Dedifferentiated amniotic fluid mesenchymal stem cell (primary cell): Measurements from ENCODE around the gene WWOX.
"Not testable (repeated sequence)": the region's sequence is repeated elsewhere in the genome, so short reads cannot be mapped to it uniquely, and the experiment has no call there.

ENCODE experiments used
- DNase-seq: peaks from one replicate; pipeline ENCODE4 v3.0.0-alpha.2; 2016; ENCODE audit errors: extremely low spot score

The WWOX gene

DNA sequence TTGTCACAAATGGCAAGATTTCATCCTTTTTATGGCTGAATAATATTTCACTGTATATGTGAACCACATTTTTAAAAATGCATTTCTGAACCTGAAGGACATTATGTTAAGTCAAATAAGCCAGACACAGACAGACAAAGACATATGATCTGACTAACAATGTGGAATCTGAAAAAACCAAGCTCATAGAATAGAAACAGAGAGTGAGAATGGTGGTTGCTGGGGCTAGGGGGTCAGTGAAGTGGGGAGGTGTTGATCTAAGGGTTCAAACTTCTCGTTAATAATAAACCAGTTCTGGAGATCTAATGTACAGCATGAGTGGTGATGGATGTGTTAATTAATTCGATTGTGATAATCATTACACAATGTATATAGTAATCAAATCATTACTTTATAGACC lies 475.1 kb downstream of the WWOX start:
- no peak for DNase-seq

DNA sequence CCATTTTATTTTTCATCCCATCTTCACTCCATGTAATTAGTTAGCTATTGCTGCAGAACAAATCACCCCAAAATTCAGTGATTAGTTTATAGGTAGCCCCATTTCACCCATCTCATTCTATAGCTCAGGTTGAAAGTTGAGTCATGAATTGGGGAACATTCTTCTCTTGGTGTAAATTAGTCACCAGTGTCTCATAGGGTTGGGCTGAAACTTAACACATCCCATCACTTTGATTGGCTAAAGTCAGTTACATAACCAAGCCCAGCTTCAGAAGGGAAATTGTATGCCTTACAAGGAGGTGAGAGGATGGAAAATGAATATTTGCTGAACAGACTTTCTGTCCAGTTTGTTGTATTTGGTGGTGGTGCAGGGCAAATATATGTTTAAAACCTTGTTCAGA lies 477.5 kb downstream of the WWOX start:
- DNase-seq: no peak

GRCh38 chr16:78577630-78578029 lies 478.2 kb downstream of the WWOX start:
- DNase-seq: no peak

DNA sequence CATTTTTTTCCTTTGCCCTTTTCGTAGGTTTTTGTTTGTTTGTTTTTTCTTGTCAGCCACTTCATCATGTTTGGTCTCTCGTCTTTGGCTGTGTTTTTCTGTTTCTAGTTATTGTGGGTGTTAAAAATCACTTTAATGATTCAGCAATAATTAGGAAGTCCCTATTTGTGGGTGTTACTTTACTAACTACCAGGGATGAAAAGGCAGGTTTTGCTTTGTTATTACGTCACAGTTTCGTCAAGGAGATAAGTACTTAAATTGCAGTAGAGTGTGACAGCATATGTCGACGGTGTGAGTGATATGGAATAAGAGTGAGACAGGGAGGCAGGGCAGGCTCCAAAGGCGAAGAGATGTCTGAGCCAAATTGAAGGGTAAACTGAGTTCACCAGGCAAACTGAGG lies 479.6 kb downstream of the WWOX start:
- no peak for DNase-seq

- DNase-seq: no peak
Measured at GRCh38 chr16:78583441-78583840, 484.0 kb downstream of the WWOX start.

- no peak for DNase-seq
Measured at GRCh38 chr16:78584213-78584860, 484.9 kb downstream of the WWOX start.

DNA sequence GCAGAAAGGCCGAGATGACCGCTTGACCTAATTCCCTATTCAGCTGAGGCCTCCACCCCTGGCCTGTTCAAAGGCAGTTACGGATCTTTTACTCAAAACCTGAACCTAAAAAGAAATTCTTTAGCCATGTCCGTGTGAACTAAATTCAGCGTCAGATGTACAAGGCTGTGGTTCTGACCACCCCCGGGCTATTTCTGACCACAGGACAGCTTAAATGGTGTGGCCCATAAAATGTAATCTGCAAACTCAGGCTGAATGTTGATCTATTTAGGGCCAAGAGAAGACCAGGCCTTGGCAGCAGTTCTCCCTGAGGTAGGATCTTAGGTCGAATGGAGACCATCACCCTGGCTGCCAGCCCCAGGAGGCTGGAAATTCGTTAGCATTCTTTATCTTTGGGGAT lies 485.5 kb downstream of the WWOX start:
- DNase-seq: no peak

DNA sequence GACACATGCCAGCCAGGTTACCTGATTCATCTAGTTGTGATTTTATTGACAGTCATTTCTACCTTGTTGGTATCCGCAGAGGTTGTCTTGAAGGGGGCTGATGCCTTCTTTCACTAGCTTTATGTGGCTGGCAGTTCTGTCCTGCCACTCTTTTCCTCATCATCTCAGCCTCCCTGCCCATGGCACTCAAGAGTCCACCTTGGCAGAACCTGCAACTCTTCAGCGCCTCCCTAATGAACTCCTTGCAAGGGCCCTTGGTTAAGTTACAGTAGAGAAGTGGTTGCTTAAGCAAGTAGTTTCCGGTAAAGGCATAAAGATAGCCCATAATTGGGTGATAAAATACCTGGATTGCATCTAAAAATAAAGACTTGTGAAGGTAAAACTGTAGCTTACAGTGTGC lies 489.9 kb downstream of the WWOX start:
- no peak for DNase-seq

- no peak for DNase-seq
Measured at GRCh38 chr16:78591682-78592103, 492.2 kb downstream of the WWOX start.

- DNase-seq: no peak
Measured at GRCh38 chr16:78592111-78592510, 492.7 kb downstream of the WWOX start.

DNA sequence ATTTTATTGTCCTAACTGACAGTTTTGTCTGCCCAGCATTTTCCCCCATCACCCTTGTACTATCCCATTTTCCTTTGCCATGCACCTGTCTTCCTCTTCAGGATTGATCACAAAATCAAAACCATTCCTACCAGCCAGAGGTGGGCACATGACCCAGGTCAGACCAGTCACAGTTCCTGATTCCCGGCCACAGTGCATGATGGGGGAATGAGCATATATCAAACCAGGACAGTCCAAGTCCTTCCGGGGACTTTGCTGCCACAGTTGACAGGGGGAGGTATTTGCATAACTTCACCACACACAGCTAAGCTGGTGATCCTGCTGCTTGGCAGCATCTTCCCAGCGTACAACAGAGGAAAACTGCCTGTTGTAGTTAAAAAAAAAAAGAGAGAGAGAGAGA lies 493.9 kb downstream of the WWOX start:
- no peak for DNase-seq

GRCh38 chr16:78594191-78594590 lies 494.7 kb downstream of the WWOX start:
- DNase-seq: no peak

- DNase-seq: no peak
Measured at GRCh38 chr16:78596348-78596995, 497.0 kb downstream of the WWOX start.

GRCh38 chr16:78596996-78597422 lies 497.6 kb downstream of the WWOX start:
- DNase-seq: no peak

- no peak for DNase-seq
Measured at GRCh38 chr16:78597809-78598570, 498.5 kb downstream of the WWOX start.

DNA sequence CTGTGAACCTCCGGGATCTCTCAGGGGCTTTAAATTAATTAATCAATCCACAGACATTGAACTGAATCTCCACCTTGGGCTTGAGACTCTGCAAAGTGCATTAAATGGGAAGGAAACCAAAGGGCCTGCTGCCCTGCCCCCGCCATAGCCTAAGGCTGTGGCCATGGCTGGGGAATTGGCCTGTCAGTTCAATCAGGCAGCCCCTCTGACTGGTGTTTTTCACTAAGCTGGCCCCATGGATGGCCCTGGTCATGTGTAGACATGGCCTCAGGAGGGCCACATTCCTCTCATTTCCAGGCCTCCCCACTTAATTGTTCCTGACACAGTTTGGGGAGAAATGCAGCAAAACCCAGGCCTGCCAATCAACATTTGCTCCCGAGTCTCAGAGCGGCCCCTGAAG lies 499.8 kb downstream of the WWOX start:
- DNase-seq: no peak

DNA sequence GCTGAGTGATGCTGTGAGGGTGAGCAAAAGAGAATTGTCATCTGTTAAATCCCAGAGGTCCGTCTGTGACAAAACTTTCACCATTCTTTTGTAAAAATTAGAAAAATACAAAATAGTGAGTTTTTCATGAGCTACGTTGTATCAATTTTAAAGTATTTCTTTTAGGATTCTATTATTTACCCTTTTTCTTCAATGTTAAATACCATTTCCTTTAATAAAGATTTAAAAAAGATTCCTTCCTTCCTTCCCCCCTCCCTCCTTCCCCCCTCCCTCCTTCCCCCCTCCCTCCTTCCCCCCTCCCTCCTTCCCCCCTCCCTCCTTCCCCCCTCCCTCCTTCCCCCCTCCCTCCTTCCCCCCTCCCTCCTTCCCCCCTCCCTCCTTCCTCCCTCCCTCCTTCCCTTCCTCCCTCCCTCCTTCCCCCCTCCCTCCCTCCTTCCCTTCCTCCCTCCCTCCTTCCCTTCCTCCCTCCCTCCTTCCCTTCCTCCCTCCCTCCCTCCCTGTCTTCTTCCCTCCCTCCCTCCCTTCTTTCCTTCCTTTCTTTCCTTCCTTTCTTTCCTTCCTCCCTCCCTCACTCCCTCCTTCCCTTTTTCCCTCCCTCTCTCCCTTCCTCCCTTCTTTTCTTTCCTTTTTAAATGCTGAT lies 505.1 kb downstream of the WWOX start:
- DNase-seq: not testable (repeated sequence)

DNA sequence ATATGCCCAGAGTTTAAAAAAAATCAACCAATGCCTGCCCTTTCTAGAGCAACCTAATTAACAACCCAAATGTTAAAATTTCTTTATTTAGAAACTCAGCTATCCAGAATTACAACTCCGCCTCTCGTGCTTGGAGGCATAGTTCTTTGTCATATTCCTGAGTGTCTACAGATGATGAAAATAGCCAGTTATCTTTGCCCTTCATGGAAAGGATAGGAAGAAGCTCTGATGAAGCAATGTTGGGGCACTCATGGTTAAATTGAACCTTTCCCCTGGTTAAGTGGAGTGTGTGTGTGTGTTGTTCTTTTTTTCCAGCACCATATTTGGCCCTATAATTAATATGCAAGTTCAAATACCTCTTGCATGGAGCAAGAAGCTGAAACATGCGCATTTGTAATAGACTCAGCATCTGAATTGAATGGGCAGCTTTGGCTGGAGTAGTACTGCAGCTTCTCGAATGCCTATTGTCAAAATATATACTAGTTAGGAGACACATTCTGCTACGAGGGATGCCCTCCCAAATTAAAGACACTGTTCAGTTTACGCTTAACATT lies 506.2 kb downstream of the WWOX start:
- no peak for DNase-seq

DNA sequence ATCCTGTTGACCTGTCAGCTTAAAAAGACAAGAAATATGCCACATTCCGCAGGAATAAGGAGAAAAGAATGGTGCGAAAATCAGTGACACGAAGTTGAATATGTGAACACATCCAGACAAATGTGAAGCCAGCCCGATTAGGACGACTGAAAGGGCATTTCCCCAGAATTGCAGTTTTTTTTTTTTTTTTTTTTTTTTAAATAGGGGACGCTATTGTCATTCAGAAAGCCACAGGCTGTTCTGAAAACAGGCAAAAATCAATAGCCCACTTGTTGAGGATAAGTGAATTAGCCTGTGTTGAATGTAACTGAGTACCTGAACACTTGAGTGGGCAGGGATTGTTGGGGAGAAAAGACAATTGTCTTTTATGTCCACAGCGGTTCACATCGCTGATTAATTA lies 507.1 kb downstream of the WWOX start:
- no peak for DNase-seq

GRCh38 chr16:78607022-78607421 lies 507.6 kb downstream of the WWOX start:
- DNase-seq: no peak

DNA sequence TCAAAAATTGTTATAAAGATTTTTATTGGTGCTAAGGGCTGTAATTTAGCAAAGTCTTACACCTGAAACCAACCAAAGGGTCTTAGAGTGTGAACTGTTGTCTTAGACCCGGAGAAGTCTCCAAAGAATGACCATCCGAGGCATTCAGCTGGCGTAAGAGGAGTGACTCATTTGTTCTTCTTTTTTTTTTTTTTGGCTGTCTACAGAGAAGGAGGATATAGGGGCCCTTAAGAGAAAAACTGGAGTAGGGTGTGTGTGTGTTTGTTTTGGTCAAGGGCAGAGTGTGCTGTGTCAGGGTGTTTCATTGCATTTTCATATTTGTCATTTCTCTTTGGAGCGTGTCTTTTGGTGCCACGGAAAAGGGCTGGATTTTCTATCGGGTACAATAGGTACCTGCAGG lies 508.0 kb downstream of the WWOX start:
- no peak for DNase-seq

DNA sequence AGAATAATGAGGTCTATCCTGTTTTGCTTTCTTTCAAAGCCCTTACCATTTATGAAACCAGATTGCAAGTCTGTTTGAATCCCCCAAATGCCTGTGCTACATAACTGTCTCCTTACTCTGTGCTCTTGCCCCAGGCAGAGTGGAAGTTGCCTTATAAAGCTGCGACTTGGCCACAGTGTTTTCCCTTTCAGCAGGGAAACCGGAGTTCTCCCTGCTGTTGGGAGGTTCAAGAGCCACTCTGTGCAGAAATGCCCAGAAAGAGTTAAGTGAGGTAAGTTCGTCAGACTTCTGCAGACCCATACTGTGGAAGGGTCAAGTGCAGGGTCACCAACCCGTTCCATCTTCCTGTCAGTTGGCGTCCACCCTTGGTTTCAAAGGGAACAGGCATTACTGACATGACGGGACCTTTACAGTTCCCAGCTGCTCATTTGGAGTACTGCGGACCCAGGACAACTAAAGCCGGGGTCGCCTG lies 508.9 kb downstream of the WWOX start:
- DNase-seq: no peak
